H1 (cell line): ENCODE data around the gene CACNB4. TPM values are rescaled to one million over a fixed set of nuclear protein-coding genes. Genes with fewer than 3 reads are reported as not detected.

Source experiments
- BRCA1 ChIP-seq: IDR thresholded peaks from 2 replicates; pipeline ENCODE4 v1.6.1; 2012; ENCODE audit warnings: low read depth, low read length, improper control_type of control experiment
- KDM4A ChIP-seq: IDR thresholded peaks from one replicate; pipeline ENCODE4 v1.7.1; 2012; ENCODE audit warnings: low read depth, mild to moderate bottlenecking, moderate library complexity, low read length, inconsistent platforms; ENCODE audit not compliant: severe bottlenecking
- RAD21 ChIP-seq, 2 experiments: IDR thresholded peaks in 1 of 2; conservative IDR thresholded peaks in 1 of 2; 2 replicates each; pipeline ENCODE4 v1.6.1; 2011; ENCODE audit warnings: low read depth in 2 of 2, low read length in 2 of 2, improper control_type of control experiment in 1 of 2, inconsistent platforms in 1 of 2, mild to moderate bottlenecking in 1 of 2, moderate library complexity in 1 of 2
- RBBP5 ChIP-seq: IDR thresholded peaks from 2 replicates; pipeline ENCODE4 v1.7.1; 2012; ENCODE audit warnings: low read depth, mild to moderate bottlenecking, inconsistent platforms, low read length, moderate library complexity, borderline replicate concordance
- SRF ChIP-seq: IDR thresholded peaks from 2 replicates; pipeline ENCODE4 v1.6.1; 2011; ENCODE audit warnings: mild to moderate bottlenecking, low read depth, low read length, moderate library complexity
- polyA plus RNA-seq, 7 experiments: library from polyadenylated mRNA; depleted of rRNA in 3 of 7; stranded (reverse) in 5 of 7; unstranded in 2 of 7; fragments of >200 nt in 5 of 7; fragments of 200-250 nt in 2 of 7; gene quantifications; 1 replicate in 5 of 7; 2 replicates in 1 of 7; 4 replicates in 1 of 7; pipeline versions ENCODE4 v1.2.1 to v1.2.3, GENCODE V29; 2011 to 2013; ENCODE audit warnings: missing spikeins in 2 of 7, mixed read lengths in 2 of 7
- total RNA-seq: library from RNA; stranded (reverse); fragmentation: NEBNext Ultra II Directional; extraction: Animal tissue kit (Norgen Biotek cat#: 25700); gene quantifications from 2 replicates; pipeline ENCODE4 v1.2.1, GENCODE V29; 2021
- TF ChIP-seq, protein P1 (sequence below): IDR thresholded peaks from 2 replicates; pipeline ENCODE4 v1.6.1; 2011; ENCODE audit warnings: low read depth, mild to moderate bottlenecking, low read length; ENCODE audit not compliant: insufficient read depth

CACNB4 gene
- total and polyA plus RNA-seq, 2 of the 8 experiments (the other 6 are each of a cell fraction or from before 2014, with no cell fraction given) = 2.0 to 4.0 TPM

DNA sequence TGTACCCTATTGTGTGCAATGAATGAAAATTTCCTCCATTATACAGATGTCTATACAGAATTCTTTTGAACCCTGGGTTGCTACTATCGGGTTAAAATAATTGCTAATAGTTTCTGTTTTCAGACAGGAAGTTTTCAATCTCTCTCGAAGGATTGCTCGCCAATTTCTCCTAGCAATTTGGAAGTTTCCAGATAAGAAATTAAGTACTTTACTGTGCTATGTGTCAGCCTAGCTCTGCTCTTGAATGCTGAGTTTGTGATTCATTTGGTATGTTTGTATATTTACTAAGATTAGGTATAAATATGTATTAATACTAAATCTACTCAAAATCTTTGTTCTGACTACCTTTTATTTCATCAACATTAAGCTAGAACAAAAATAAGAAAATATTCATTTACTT, 196.0 kb downstream of the CACNB4 start (continued):
- TF ChIP-seq, protein P1, sequence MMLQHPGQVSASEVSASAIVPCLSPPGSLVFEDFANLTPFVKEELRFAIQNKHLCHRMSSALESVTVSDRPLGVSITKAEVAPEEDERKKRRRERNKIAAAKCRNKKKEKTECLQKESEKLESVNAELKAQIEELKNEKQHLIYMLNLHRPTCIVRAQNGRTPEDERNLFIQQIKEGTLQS = no peak
- TF ChIP-seq RAD21 (IDR thresholded peaks at IDR 0.05 in 1 of 2, conservative IDR thresholded peaks at IDR 0.05 in 1 of 2; ENCODE audit: low read depth in 2 of 2, low read length in 2 of 2) (no peak), BRCA1 (no peak), SRF (no peak), KDM4A (no peak), RBBP5 (no peak)
